Prostate gland (tissue), 2 donors: ENCODE data around the gene JAGN1.

Experiments used
- POLR2A ChIP-seq: fragments of 450-650 bp; IDR thresholded peaks from one replicate; pipeline ENCODE4 v1.6.1; 2016; ENCODE audit warnings: antibody characterized with exemption, mild to moderate bottlenecking
- TF ChIP-seq, protein P1 (sequence below), 4 experiments: fragments of 200-600 bp in 2 of 4; fragments of 450-650 bp in 2 of 4; sonication (generic) in 2 of 4; IDR thresholded peaks; 1 replicate in 3 of 4; 2 replicates in 1 of 4; pipeline ENCODE4 v1.5.1; 2016 to 2019; ENCODE audit warnings: antibody characterized with exemption in 4 of 4, mild to moderate bottlenecking in 2 of 4, moderate library complexity in 2 of 4

DNA sequence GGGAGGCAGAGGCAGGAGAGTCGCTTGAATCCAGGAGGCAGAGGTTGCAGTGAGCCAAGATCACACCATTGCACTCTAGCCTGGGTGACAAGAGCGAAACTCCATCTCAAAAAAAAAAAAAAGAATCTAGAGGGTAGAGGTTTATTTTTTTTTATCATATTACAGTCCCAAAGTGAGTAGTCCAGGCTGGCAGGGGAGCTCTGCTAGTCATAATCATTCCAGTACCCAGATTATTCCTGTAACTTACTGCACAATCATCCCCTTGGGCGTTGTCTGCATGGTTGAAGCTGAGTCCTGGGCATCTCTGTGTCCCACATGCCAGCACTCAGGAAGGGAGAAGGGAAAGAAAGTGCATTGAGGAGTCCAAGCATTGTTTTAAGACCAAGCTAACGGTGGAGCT lies 51.8 kb downstream of the JAGN1 start:
- TF ChIP-seq, protein P1, sequence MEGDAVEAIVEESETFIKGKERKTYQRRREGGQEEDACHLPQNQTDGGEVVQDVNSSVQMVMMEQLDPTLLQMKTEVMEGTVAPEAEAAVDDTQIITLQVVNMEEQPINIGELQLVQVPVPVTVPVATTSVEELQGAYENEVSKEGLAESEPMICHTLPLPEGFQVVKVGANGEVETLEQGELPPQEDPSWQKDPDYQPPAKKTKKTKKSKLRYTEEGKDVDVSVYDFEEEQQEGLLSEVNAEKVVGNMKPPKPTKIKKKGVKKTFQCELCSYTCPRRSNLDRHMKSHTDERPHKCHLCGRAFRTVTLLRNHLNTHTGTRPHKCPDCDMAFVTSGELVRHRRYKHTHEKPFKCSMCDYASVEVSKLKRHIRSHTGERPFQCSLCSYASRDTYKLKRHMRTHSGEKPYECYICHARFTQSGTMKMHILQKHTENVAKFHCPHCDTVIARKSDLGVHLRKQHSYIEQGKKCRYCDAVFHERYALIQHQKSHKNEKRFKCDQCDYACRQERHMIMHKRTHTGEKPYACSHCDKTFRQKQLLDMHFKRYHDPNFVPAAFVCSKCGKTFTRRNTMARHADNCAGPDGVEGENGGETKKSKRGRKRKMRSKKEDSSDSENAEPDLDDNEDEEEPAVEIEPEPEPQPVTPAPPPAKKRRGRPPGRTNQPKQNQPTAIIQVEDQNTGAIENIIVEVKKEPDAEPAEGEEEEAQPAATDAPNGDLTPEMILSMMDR (IDR thresholded peaks at IDR 0.05), result no peak
- TF ChIP-seq POLR2A, result no peak
